Effector memory CD4-positive, alpha-beta T cell (primary cell): ENCODE results near the gene BLM.

Experiments
- DNase-seq, 3 donors: peaks; one replicate each; pipeline ENCODE4 v3.0.0-alpha.2; 2020
- H3K27ac ChIP-seq: 2 replicates; pipeline ENCODE4 v1.7.0; 2013; ENCODE audit warnings: mild to moderate bottlenecking, low read length, moderate library complexity; ENCODE audit not compliant: insufficient read depth, poor library complexity, severe bottlenecking
- H3K27me3 ChIP-seq: replicated peaks from 2 replicates; pipeline ENCODE4 v1.7.0; 2013; ENCODE audit warnings: mild to moderate bottlenecking, low read length; ENCODE audit not compliant: insufficient read depth, control insufficient read depth, poor library complexity, severe bottlenecking
- H3K36me3 ChIP-seq: 2 replicates; pipeline ENCODE4 v1.7.0; 2013; ENCODE audit warnings: mild to moderate bottlenecking, low read length, moderate library complexity; ENCODE audit not compliant: control insufficient read depth, insufficient read depth
- H3K4me1 ChIP-seq: 2 replicates; pipeline ENCODE4 v1.7.0; 2013; ENCODE audit warnings: low read length, mild to moderate bottlenecking; ENCODE audit not compliant: control insufficient read depth, insufficient read depth, poor library complexity, severe bottlenecking
- H3K4me3 ChIP-seq: 2 replicates; pipeline ENCODE4 v1.7.0; 2013; ENCODE audit warnings: low read length, low read depth, mild to moderate bottlenecking; ENCODE audit not compliant: insufficient read depth, poor library complexity, severe bottlenecking
- H3K9me3 ChIP-seq: 2 replicates; pipeline ENCODE4 v1.7.0; 2013; ENCODE audit warnings: mild to moderate bottlenecking, low read length, moderate library complexity; ENCODE audit not compliant: control insufficient read depth

The BLM gene

DNA sequence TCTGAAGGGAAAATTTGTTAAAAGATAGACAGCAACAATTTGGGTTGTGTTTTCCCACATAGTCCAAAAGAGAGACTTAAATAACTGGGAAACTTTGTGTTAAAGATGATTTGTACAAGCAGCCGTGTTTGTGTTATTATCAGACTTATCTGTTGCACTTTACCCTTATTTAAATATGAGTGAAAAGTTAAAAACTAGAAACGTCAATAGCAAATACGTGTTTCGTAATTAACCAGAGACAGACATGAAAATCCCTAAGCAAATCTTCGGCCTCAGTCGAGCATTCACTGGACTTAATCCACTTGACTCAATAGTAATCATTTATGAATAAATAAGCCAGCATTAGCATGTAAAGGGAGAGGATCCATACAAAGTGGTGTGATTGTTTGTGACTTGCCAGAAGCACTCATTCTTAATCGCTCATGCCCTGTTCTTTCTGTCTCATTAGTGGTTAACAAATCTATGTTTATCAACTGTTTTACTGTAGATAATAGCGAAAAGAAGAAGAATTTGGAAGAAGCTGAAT, 34.2 kb downstream of the BLM start:
- H3K4me1 ChIP-seq, result no peaks in the 10 kb centered on the region
- no peaks in the 10 kb centered on the region for H3K27me3 ChIP-seq
- H3K27ac ChIP-seq, result no peak overlapping the region
- H3K36me3 ChIP-seq, result no peaks in the 10 kb centered on the region
- no peaks in the 10 kb centered on the region for H3K9me3 ChIP-seq
- no peak overlapping the region for H3K4me3 ChIP-seq
- no peak for DNase-seq

- H3K27ac ChIP-seq, result no peak overlapping the region
- DNase-seq, result no peak
- H3K4me1 ChIP-seq, result no peaks in the 10 kb centered on the region
- no peaks in the 10 kb centered on the region for H3K9me3 ChIP-seq
- H3K4me3 ChIP-seq, result no peak overlapping the region
- no peaks in the 10 kb centered on the region for H3K36me3 ChIP-seq
- H3K27me3 ChIP-seq, result no peaks in the 10 kb centered on the region
Observed at GRCh38 chr15:90756916-90757315, 39.8 kb downstream of the BLM start.

DNA sequence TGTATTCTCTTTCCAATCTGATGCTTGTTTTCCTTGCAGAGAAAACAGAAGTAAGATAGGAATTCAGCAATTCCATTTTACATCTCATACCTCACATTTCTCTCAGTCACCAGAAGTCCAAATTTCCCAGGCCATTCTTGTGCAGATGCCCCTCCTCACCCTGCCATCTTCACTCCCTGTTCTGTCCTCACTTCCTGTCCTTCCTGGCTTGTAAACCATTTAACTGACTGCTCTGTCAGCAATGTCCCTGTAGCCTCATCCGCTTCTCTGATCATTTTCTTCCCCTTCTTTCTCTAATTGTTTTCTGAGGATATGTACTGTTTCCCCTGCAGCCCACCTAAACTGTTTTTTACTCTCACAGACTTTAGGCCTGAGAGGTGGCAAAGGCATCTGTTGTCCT, 40.3 kb downstream of the BLM start:
- Histone ChIP-seq H3K4me1 (no peaks in the 10 kb centered on the region), H3K27ac (no peak overlapping the region), H3K36me3 (no peaks in the 10 kb centered on the region)

GRCh38 chr15:90760661-90761232, 43.6 kb downstream of the BLM start:
- Histone ChIP-seq H3K4me3 (no peak overlapping the region), H3K27ac (no peak overlapping the region), H3K4me1 (no peaks in the 10 kb centered on the region), H3K36me3 (no peaks in the 10 kb centered on the region), H3K9me3 (no peaks in the 10 kb centered on the region), H3K27me3 (no peaks in the 10 kb centered on the region)
- no peak for DNase-seq

More for the DNA sequence above, 40.3 kb downstream of the BLM start:
- Histone ChIP-seq H3K9me3 (no peaks in the 10 kb centered on the region), H3K27me3 (no peaks in the 10 kb centered on the region), H3K4me3 (no peak overlapping the region)
- DNase-seq, result no peak

- Histone ChIP-seq H3K9me3 (no peaks in the 10 kb centered on the region), H3K36me3 (no peaks in the 10 kb centered on the region), H3K4me3 (no peak overlapping the region), H3K27ac (no peak overlapping the region), H3K27me3 (no peaks in the 10 kb centered on the region), H3K4me1 (no peaks in the 10 kb centered on the region)
- DNase-seq, result no peak
Observed at GRCh38 chr15:90761629-90762028, 44.5 kb downstream of the BLM start.

GRCh38 chr15:90762109-90762508, 45.0 kb downstream of the BLM start:
- H3K27ac ChIP-seq, result no peak overlapping the region
- no peak for DNase-seq
- H3K4me3 ChIP-seq, result no peak overlapping the region
- H3K36me3 ChIP-seq, result no peaks in the 10 kb centered on the region
- no peaks in the 10 kb centered on the region for H3K27me3 ChIP-seq
- no peaks in the 10 kb centered on the region for H3K4me1 ChIP-seq
- H3K9me3 ChIP-seq, result no peaks in the 10 kb centered on the region

DNA sequence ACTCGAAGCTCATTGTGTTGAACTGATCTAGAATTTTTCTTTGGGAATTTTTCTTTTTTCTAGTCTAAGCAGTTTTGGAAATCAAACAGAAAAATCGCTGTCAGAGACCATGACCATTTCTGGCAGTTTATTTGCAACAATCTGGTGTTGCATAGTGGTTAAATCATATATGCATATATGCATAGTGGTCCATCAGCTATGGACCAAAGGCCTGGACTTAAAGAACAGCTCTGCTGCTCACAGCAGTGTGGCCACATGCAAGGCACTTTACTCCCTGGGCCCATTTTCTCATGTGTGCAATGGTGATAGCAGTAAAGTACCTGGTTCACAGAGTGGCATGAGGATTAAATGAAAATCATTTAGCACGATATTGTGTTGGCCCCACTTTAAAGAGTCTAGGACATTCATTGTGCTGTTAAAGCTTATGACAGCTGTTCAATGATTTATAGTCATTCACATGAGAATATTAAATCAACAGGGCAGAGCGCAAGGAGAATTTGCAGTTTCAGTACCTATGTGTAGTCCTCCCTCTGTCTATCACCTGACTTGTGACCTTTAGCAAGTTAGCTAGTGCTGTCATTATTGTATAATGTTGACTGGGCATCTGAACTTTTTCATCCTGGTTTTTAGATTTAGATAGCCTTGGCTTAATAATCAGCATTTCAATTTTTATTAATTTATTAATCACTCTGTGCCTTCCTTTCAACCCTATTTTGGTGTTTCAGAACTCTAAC, 46.4 kb downstream of the BLM start:
- Histone ChIP-seq H3K4me3 (no peak overlapping the region), H3K9me3 (no peaks in the 10 kb centered on the region), H3K36me3 (no peaks in the 10 kb centered on the region), H3K27ac (no peak overlapping the region), H3K27me3 (no peaks in the 10 kb centered on the region), H3K4me1 (no peaks in the 10 kb centered on the region)
- no peak for DNase-seq

- H3K4me1 ChIP-seq, result no peaks in the 10 kb centered on the region
- no peak overlapping the region for H3K4me3 ChIP-seq
- no peaks in the 10 kb centered on the region for H3K27me3 ChIP-seq
- H3K36me3 ChIP-seq, result no peaks in the 10 kb centered on the region
- DNase-seq, result no peak
- no peaks in the 10 kb centered on the region for H3K9me3 ChIP-seq
- H3K27ac ChIP-seq, result no peak overlapping the region
Observed at GRCh38 chr15:90765531-90765930, 48.4 kb downstream of the BLM start.

- Histone ChIP-seq H3K4me1 (no peaks in the 10 kb centered on the region), H3K9me3 (no peaks in the 10 kb centered on the region), H3K4me3 (no peak overlapping the region), H3K36me3 (no peaks in the 10 kb centered on the region), H3K27ac (no peak overlapping the region), H3K27me3 (no peaks in the 10 kb centered on the region)
- DNase-seq, result no peak
Observed at GRCh38 chr15:90765966-90766365, 48.8 kb downstream of the BLM start.

- no peaks in the 10 kb centered on the region for H3K4me1 ChIP-seq
- no peak overlapping the region for H3K4me3 ChIP-seq
- no peaks in the 10 kb centered on the region for H3K36me3 ChIP-seq
- H3K9me3 ChIP-seq, result no peaks in the 10 kb centered on the region
- no peak for DNase-seq
- H3K27me3 ChIP-seq, result no peaks in the 10 kb centered on the region
- H3K27ac ChIP-seq, result no peak overlapping the region
Observed at GRCh38 chr15:90769375-90769774, 52.2 kb downstream of the BLM start.
